Activated CD8-positive, alpha-beta memory T cell treated with anti-CD3 and anti-CD28 coated beads, Interleukin-2, amount 10 ng/mL, durations not matched to agents 7 days and 5 days (primary cell): ENCODE results near the gene LYPD1. TPM values are rescaled to one million over a fixed set of nuclear protein-coding genes. Genes with fewer than 3 reads are reported as not detected.

Experiments used
- ATAC-seq: fragments of 150-1000 bp; cut with Tn5 transposase; one replicate; pipeline ENCODE4 v1.10.0; 2021; ENCODE audit warnings: moderate library complexity
- CTCF ChIA-PET: fragments of 350-600 bp; sonication (Branson Sonifier 250); formaldehyde crosslinking; loops from one replicate; lab custom pipeline; 2021; ENCODE audit warnings: antibody characterized with exemption; lab: Charles Lee
- DNase-seq: peaks from one replicate; pipeline ENCODE4 v3.0.0-alpha.2; 2020
- H3K27ac Mint-ChIP-seq: one replicate; pipeline ENCODE4 v1.8.0; 2021; ENCODE audit warnings: mild to moderate bottlenecking, mixed read lengths
- H3K27me3 Mint-ChIP-seq: one replicate; pipeline ENCODE4 v1.8.0; 2021; ENCODE audit warnings: mixed read lengths
- H3K36me3 Mint-ChIP-seq: one replicate; pipeline ENCODE4 v1.8.0; 2021; ENCODE audit warnings: mild to moderate bottlenecking, mixed read lengths
- H3K4me1 Mint-ChIP-seq: one replicate; pipeline ENCODE4 v1.8.0; 2021; ENCODE audit warnings: mixed read lengths
- H3K4me3 Mint-ChIP-seq: one replicate; pipeline ENCODE4 v1.8.0; 2021; ENCODE audit warnings: mild to moderate bottlenecking, moderate library complexity, mixed read lengths
- H3K9me3 Mint-ChIP-seq: one replicate; pipeline ENCODE4 v1.8.0; 2022; ENCODE audit warnings: low read depth, mixed read lengths
- total RNA-seq, 2 experiments: library from RNA; stranded (reverse); gene quantifications; one replicate each; pipeline ENCODE4 v1.2.3, GENCODE V29; 2021

The LYPD1 gene
- total RNA-seq, 2 experiments from 2014 or later = not detected

DNA sequence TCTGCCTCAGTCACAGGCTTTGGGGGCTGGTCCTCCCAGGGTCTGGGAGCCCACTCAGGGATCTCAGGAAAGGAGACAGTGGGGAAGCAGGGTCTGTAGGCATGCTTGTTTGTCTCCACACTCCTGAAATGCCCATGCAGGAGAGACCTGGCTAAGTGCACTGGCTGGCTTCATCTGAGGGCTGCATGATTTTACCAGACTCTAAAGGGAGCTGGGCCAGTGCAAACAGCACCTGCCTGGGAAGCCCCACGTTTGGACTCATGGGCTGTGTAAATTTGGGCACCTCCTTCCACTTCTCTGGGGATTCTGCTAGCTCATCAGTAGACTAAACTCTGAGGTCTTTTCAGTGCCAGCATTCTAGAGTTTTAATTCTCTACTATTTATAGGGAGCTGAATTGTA, 33.7 kb downstream of the LYPD1 start:
- CTCF ChIA-PET = no interaction called here
- DNase-seq (no peak), ATAC-seq (no peak)
- H3K27me3 Mint-ChIP-seq = no peaks in the 10 kb centered on the region
- no peak overlapping the region for H3K4me3 Mint-ChIP-seq
- H3K4me1 Mint-ChIP-seq = no peaks in the 10 kb centered on the region
- no peaks in the 10 kb centered on the region for H3K36me3 Mint-ChIP-seq
- no peak overlapping the region for H3K27ac Mint-ChIP-seq
- H3K9me3 Mint-ChIP-seq = peaks cover 5% of the 10 kb centered on the region

DNA sequence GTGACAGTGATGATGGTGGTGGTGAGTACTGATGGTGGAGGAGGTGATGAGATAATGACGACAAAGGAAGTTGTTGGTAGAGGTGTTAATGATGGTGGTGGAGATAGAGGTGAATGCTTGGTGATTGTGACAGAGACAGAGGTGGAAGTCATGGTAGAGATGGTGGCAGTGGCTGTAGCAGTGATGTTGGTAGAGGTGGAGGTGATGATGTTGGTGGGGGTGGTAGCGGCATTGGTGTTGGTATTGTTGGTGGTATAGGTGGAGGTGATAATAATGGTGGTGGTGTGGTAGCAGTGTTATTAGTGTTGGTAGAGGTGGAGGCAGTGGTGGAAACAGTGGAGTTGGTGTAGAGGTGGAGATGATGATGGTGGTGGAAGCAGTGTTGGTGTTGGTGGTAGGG, 36.4 kb downstream of the LYPD1 start:
- Mint-ChIP-seq H3K36me3 (no peaks in the 10 kb centered on the region), H3K9me3 (peaks cover 5% of the 10 kb centered on the region), H3K4me3 (no peak overlapping the region), H3K27me3 (no peaks in the 10 kb centered on the region), H3K4me1 (no peaks in the 10 kb centered on the region), H3K27ac (no peak overlapping the region)
- CTCF ChIA-PET = no interaction called here
- no peak for ATAC-seq
- DNase-seq = no peak

DNA sequence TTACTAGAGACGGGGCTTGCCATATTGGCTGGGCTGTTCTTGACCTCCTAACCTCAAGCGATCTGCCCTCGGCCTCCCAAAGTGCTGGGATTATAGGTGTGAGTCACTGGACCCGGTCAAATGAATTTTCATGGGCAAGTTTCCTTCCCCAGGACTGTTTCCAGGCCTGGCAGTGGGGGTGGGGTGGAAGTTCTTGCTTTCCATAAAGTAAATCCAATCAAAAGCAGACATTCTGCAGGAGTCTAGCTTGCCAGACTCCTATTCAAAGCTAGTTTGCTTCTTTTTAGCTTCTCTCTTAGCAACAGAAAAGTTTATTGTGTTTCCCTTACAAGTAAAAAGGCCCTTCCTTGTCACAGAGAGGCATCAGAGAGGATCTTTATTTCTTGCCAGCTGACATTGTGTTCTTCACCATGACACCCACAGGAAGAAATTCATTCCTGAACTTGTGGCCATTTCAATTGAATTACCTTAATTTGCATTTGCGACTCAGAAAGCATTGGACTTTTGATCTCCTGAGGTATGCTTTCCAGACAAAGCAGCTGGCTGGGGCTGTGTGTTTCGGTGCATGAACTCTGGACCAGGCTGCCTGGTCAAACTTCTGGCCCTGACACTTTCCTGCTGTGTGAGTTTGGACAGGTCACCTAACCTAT, 37.9 kb downstream of the LYPD1 start:
- H3K27me3 Mint-ChIP-seq = no peaks in the 10 kb centered on the region
- CTCF ChIA-PET = no interaction called here

DNA sequence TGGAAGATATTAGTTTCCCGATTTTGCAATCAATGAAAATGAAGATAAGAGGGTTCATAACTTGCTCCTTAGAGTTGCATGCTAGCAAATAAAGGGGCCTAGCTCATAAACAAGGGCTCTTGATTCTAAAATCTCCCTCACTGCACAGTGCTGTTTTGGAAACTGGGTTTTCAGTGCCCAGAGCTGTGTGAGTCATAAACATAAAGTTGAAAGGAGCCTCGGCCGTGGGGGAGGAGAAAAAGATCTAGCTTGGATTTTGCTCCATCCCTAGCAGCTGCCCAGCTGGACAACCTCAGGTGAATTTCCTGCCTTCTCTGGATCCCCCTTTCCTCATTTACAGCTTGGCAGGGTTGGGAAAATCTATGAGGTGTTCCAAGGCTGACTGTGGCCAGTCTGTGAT, 42.5 kb downstream of the LYPD1 start:
- Mint-ChIP-seq H3K4me1 (no peaks in the 10 kb centered on the region), H3K4me3 (no peak overlapping the region), H3K9me3 (peaks cover 2% of the 10 kb centered on the region), H3K27me3 (no peaks in the 10 kb centered on the region), H3K27ac (no peak overlapping the region), H3K36me3 (no peaks in the 10 kb centered on the region)
- CTCF ChIA-PET = no interaction called here
- ATAC-seq = no peak
- DNase-seq = no peak

More for the DNA sequence above, 37.9 kb downstream of the LYPD1 start:
- no peaks in the 10 kb centered on the region for H3K4me1 Mint-ChIP-seq
- no peak overlapping the region for H3K27ac Mint-ChIP-seq
- H3K4me3 Mint-ChIP-seq = no peak overlapping the region
- DNase-seq (no peak), ATAC-seq (no peak)
- peaks cover 5% of the 10 kb centered on the region for H3K9me3 Mint-ChIP-seq
- no peaks in the 10 kb centered on the region for H3K36me3 Mint-ChIP-seq

DNA sequence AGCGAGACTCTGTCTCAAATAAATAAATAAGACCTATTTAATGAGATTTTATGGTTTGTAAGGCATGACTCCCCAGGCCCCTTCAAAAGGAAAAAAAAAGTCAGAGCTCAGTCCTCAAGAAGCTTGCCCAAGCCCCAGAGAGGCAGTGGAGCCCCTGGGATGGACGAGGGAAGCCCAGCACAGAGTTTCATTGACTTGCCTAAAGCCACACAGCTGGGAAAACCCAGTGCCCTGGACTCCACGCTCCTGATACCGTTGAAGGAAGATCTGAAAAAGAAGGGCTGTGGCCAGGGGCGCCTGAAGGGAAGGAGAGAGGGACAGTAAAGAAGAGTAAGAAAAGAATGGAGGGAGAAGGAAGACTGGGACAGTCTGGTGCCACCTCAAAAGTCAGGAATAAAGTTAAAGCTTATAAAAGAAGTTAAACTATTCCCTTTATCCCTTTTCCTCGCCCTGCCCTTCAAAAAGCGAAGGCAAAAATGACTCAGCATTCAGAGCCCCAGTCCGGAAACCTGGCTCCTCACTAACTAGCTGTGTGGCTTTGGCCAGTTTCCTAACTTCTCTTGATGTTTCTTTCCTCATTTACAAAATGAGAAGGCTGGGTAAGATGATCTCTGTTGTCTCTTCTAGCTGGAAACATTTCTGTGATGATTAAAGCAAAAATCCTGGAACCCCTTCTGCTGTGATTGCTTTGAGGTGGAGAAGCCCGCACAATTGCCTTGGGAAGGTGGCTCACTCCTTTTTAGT, 46.7 kb downstream of the LYPD1 start:
- ATAC-seq (no peak), DNase-seq (no peak)
- Mint-ChIP-seq H3K36me3 (no peaks in the 10 kb centered on the region), H3K27ac (no peak overlapping the region), H3K27me3 (no peaks in the 10 kb centered on the region), H3K9me3 (peaks cover 2% of the 10 kb centered on the region), H3K4me3 (no peak overlapping the region), H3K4me1 (no peaks in the 10 kb centered on the region)
- CTCF ChIA-PET = no interaction called here

DNA sequence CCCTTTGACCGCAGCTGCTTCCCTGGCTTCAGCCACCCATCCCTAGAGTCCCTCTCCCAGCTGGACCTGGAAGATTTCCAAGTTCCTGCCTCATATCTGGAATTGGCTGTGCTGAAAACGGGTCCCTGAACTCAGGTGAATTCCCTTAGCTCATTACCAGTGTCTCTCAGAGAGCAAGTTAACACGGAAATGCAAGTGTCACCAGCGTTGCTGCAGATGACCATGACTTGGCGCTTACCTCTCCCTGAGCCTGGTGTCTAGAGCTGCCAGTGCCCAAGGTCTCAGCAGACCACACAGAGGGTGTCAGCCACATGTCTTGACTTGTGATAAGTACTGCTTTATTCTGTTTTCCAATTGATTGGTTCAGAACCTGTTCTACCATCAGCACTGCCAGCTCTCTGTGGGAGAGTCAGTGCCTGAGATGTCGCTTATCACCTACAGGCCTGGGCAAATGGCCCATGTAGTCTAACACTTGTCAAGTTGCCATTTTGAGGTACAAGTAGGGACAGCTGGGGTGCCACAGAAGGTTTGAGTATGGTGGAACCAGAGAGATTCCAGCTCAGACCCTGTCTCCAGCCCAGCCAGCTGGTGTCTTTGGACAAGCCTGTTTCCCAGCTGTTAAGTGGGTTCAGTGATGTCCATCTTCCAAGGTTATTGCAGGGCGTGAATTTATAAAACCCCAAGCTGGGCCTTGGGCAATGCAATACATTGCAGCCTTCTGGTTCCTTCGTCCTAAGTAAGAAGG, 48.7 kb downstream of the LYPD1 start:
- H3K4me3 Mint-ChIP-seq = no peak overlapping the region
- no peaks in the 10 kb centered on the region for H3K27me3 Mint-ChIP-seq
- H3K4me1 Mint-ChIP-seq = no peaks in the 10 kb centered on the region
- ATAC-seq (no peak), DNase-seq (no peak)
- no peak overlapping the region for H3K27ac Mint-ChIP-seq
- H3K36me3 Mint-ChIP-seq = no peaks in the 10 kb centered on the region
- H3K9me3 Mint-ChIP-seq = peaks cover 2% of the 10 kb centered on the region
- CTCF ChIA-PET = interaction anchor here (0.6 kb wide), 1 partner anchor 29 kb away, joined by 4 read pairs; no protein-coding TSS in a partner anchor

DNA sequence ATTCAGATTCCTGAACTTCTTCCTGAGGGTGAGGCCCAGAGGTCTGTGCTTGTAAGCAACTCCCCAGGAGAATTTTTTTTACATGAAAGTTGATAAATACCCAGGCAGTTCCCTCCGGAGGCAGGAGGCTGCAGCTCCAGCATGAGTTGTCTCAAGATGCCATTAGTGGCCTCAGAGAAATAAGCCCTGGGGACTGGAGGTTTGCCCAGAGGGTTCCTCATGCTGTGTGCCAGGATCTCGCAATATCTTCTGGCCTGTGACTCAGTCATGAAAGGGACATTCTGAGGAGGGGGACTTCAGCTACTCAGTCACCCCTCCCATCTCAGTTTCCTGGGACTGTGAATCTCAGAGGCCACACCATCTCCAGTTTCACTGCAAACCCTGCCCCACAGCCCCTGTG, 49.9 kb downstream of the LYPD1 start:
- no peak for ATAC-seq
- Mint-ChIP-seq H3K27ac (no peak overlapping the region), H3K36me3 (no peaks in the 10 kb centered on the region), H3K27me3 (no peaks in the 10 kb centered on the region), H3K9me3 (peaks cover 2% of the 10 kb centered on the region), H3K4me3 (no peak overlapping the region), H3K4me1 (no peaks in the 10 kb centered on the region)
- CTCF ChIA-PET = no interaction called here
- no peak for DNase-seq

DNA sequence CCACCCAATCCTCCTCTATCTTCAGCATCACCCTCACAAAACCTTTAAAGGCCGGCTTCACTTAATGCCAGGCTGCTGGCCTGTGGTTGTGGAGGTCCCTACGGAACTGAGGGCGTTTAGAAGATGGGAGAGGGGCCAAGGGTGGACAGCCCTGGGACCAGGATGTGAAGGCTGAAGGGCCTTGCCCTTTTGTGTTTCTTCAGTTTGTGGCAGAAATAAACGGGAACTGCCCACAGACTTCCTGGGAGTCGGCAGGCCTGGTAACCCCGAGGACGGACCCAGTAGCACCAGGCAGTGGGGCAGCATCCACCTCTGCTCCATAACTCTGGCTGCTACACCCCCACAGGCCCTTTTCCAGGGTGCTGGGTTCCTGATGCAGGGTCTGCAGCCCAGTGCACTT, 51.3 kb downstream of the LYPD1 start:
- H3K27ac Mint-ChIP-seq = no peak overlapping the region
- no peaks in the 10 kb centered on the region for H3K4me1 Mint-ChIP-seq
- no peaks in the 10 kb centered on the region for H3K36me3 Mint-ChIP-seq
- DNase-seq (no peak), ATAC-seq (no peak)
- H3K27me3 Mint-ChIP-seq = no peaks in the 10 kb centered on the region
- no peaks in the 10 kb centered on the region for H3K9me3 Mint-ChIP-seq
- no peak overlapping the region for H3K4me3 Mint-ChIP-seq
- CTCF ChIA-PET = no interaction called here

DNA sequence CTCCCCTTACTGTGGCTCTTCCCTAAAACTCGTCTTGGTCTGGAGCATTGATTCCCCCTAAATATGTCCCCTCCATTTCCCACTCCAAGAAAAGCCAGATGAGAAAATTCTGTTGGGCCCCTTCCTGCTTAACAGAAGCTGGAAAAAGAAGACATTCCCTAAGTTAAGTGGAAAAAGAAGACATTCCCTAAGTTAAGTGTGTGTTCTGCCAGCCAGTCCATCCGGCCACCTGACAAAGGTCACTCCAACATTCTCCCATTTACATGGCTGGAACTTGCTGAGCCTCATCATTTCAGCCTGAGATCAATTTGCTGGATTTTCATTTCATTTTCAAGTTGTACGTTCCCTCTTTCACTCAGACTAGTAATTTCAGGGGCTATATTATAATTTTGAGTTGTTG, 52.0 kb downstream of the LYPD1 start:
- CTCF ChIA-PET = no interaction called here
- Mint-ChIP-seq H3K9me3 (no peaks in the 10 kb centered on the region), H3K4me1 (no peaks in the 10 kb centered on the region), H3K36me3 (no peaks in the 10 kb centered on the region), H3K4me3 (no peak overlapping the region), H3K27ac (no peak overlapping the region), H3K27me3 (no peaks in the 10 kb centered on the region)
- DNase-seq (no peak), ATAC-seq (no peak)

DNA sequence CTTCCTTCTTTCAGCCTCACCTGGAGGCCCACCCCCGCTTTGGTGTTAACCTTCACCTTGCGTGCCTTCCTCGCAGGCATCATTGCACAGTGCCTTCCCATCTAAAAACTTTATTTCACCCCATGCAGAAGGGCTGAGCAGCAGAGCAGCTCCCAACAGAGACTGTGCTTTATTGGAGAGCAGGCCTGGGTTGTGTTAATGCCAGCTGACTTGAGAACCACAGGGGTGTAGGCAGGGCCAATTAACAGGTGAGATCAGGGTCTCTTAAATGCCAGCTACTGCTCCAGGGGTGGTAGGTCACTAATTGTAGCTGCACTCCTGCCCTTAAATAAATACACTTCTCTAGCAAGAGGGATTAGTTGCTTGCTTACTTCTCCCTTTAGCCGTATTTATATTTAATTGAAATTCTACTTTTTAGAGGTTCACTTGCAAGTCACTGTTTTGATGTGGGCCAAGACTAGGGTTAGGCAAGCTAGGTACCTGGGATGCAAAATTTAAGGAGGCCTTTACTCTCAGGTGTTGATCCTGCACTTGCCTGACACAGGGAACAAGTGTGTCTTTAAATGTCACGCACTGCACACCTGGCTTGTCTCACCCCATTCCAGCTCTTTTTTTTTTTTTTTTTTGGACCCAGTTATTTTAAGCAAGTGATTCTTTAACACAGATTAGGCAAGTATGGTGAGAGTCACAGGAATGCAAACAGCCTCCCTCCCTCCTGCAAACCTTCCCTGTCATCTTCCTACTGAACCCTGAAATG, 54.5 kb downstream of the LYPD1 start:
- DNase-seq = no peak
- Mint-ChIP-seq H3K27ac (no peak overlapping the region), H3K36me3 (no peaks in the 10 kb centered on the region), H3K27me3 (no peaks in the 10 kb centered on the region), H3K4me1 (no peaks in the 10 kb centered on the region), H3K4me3 (no peak overlapping the region), H3K9me3 (no peaks in the 10 kb centered on the region)
- CTCF ChIA-PET = no interaction called here
- no peak for ATAC-seq

DNA sequence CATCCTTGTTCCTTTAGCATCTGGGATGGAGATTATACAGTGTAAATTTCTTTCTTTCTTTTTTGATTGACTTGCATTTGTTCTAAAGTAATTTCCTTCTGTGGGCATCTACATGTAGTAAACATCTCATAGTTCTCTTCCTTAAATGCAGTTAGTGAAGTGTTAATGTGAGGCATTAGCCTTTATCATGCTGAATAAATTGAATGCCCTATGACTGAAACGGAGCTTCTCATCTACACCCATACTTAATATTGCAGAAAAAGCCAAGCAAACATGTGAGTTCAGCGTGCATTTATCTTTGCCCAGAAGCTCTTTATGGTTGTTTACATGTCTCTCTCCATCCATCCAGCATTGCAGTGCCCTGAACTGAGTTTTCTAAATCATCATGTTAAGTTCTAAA, 58.3 kb downstream of the LYPD1 start:
- CTCF ChIA-PET = no interaction called here
- Mint-ChIP-seq H3K27ac (no peak overlapping the region), H3K36me3 (no peaks in the 10 kb centered on the region), H3K9me3 (no peaks in the 10 kb centered on the region), H3K27me3 (no peaks in the 10 kb centered on the region), H3K4me3 (no peak overlapping the region), H3K4me1 (no peaks in the 10 kb centered on the region)
- DNase-seq (no peak), ATAC-seq (no peak)

DNA sequence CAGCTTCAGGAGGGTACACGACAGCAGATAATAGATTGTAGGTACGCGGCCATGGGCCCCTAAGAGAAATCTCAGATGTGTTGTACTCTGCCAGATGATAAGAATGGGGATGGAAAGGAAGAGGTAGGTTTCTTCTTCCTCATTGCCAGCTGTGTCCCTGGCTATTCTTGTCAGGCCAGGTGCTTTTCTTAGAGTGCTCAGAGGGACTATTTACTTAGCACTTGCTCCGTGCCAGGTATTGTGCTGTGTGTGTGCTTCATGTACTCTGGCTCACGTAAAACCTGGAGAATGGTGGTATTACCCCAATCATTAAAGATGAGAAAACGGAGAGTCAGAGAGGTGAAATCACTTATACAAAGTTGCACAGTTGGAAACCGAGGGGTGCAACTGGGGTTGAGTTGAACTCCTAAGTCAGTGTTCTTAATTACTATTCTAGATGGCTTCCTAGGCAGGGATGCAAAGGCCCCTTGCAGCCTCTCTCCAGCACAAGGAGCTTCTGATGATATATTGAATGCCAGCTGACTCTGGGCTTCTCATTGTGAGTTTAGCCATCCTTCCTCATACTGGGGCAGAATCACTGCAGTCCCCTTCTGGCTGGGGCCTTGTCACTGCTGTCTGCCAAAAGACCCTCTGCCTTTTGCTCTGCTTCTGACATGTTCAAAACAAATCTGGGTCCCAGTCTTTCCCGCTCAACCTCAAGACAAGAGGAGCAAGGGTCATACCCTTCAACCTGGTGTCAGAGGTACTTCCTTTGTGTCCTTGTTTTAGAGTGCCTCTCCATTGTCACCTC, 60.7 kb downstream of the LYPD1 start:
- Mint-ChIP-seq H3K4me3 (no peak overlapping the region), H3K4me1 (no peaks in the 10 kb centered on the region), H3K27me3 (no peaks in the 10 kb centered on the region), H3K36me3 (no peaks in the 10 kb centered on the region), H3K9me3 (no peaks in the 10 kb centered on the region), H3K27ac (no peak overlapping the region)
- no peak for ATAC-seq
- DNase-seq = no peak
- CTCF ChIA-PET = no interaction called here

DNA sequence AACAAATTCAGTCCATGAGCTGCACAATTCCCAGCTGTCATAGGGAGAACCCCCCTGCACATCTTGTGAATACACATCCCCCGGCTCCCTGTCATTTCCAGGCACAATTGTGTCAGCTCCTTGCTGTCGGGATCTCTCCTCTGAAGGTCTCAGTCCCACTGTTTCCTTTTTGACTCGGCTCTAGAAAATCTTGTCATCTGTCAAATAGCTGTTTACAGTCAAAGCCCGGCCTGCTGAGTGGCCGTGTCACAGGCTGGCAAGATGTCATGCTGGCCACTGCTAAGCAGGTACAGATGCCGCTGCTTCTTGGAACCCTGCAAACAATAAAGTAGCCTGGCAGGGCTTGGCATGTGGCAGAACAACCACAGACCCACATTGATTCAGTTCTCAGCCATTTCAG, 61.7 kb downstream of the LYPD1 start:
- H3K27me3 Mint-ChIP-seq = no peaks in the 10 kb centered on the region
- no peak for ATAC-seq
- H3K9me3 Mint-ChIP-seq = no peaks in the 10 kb centered on the region
- H3K36me3 Mint-ChIP-seq = no peaks in the 10 kb centered on the region
- H3K4me3 Mint-ChIP-seq = no peak overlapping the region
- no peak for DNase-seq
- no peak overlapping the region for H3K27ac Mint-ChIP-seq
- CTCF ChIA-PET = no interaction called here
- H3K4me1 Mint-ChIP-seq = no peaks in the 10 kb centered on the region
